Activated T-helper 1 cell treated with anti-CD3 and anti-CD28 coated beads, Interleukin-2, amount 50 U/mL, for 16 hours (primary cell): ENCODE data around the gene LYRM9.
"Not testable (repeated sequence)": the region's sequence is repeated elsewhere in the genome, so short reads cannot be mapped to it uniquely, and the experiment has no call there.

Source experiments
- DNase-seq, 2 donors: peaks; one replicate each; pipeline ENCODE4 v3.0.0-alpha.2; 2020; ENCODE audit warnings: low read depth in 1 of 2, low spot score in 1 of 2

LYRM9 gene

GRCh38 chr17:27840688-27841087, 52.5 kb downstream of the LYRM9 start:
- DNase-seq: no peak

DNA sequence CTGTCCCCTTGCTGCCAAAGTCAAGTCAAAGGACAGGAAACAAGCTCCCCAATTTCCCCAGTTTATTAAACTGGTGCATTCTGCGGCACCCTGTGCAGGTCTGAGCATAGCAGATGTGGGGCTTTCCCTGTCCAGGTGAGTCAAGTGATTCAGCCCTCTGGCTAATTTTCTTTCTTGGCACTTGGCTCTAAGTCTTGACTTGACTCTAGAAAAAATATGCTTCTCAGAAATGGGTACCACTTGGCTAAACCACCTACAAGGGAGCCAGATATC, 52.8 kb downstream of the LYRM9 start:
- DNase-seq: not testable (repeated sequence)

- DNase-seq: not testable (repeated sequence)
Measured at GRCh38 chr17:27839571-27840405, 53.4 kb downstream of the LYRM9 start.

DNA sequence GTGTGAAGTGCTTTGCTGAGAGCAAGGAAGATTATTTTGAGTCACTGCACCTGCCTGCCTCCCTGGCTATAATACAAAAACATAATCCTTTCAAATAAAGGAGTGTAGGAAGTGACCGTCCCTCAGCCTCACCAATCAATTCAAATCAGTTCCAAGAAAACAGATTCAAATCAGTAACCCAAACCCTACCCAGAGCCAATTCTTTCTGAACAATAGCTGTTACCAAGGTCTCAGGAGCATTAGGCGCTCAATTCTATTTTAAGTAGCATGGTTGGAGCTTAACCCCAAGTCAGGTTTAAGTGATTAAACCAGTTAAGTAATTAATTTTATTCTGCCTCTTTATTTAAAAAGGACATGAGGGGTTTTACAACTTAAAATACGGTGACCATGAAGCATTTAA, 54.6 kb downstream of the LYRM9 start:
- DNase-seq: not testable (repeated sequence)

GRCh38 chr17:27837769-27838168, 55.4 kb downstream of the LYRM9 start:
- DNase-seq: not testable (repeated sequence)

- no peak for DNase-seq
Measured at GRCh38 chr17:27836651-27837050, 56.5 kb downstream of the LYRM9 start.

DNA sequence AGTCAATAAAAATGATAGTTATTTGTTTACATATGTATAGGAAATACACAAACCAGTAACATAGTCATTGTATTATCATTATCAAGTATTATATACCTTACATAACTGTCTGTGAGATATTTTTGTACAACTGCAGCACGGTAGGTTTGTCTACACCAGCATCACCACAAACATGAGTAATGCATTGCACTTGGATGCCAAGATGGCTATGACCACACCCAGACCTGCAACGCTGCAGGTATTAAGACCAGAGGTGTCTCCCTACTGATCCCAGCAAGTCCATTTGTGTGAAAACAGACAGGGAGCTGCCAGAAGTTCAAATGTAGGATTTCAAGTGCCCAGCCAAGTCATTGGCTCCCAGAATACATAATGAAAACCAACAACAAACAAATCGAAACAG, 58.6 kb downstream of the LYRM9 start:
- DNase-seq: no peak

- no peak for DNase-seq
Measured at GRCh38 chr17:27832831-27833230, 60.3 kb downstream of the LYRM9 start.

DNA sequence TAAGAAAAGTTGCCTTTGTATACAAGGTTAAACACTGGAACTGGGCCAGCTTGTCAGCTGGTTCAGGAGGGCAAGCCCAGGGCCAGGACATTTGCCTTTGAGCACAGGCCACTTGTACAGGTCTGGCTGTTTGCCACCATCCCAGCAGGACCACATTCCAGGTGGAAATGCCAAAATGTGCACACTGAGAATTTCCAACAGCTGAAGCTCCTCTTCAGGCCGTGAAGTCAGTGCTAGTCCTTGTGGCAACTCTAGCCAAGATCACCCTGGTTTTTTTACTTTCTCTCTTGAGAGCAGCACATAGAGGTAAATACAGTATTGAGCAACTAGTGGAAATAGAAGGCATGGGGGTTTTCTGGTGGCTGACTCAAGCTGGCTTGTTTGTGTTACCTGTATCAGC, 63.3 kb downstream of the LYRM9 start:
- DNase-seq: not testable (repeated sequence)

DNA sequence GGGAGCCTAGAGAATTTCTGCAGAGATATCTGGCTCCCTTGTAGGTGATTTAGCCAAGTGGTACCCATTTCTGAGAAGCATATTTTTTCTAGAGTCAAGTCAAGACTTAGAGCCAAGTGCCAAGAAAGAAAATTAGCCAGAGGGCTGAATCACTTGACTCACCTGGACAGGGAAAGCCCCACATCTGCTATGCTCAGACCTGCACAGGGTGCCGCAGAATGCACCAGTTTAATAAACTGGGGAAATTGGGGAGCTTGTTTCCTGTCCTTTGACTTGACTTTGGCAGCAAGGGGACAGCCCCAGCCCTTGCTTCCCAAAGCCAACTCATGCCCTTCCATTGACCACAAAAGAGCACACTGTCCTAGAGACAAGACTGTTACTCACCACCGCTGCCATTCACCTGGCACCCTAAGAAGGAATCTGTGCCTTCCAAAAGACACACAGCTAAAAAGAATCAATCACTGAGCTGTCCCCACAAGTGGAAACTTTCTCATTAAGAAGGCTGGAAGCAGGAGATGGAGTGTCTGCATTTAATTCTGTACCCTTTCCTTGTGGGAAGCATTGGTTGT, 63.9 kb downstream of the LYRM9 start:
- DNase-seq: not testable (repeated sequence)
